AG04450 (cell line): ENCODE measurements around the gene EPAS1. TPM values are rescaled to one million over a fixed set of nuclear protein-coding genes. Genes with fewer than 3 reads are reported as not detected.

Experiments used
- CTCF ChIA-PET: fragments of 300-600, 350-600 bp; formaldehyde crosslinking; extraction: SDS; loops from one replicate; lab custom pipeline; 2022; ENCODE audit warnings: antibody characterized with exemption, inconsistent platforms; lab: Charles Lee
- POLR2A ChIA-PET: fragments of 350-600 bp; formaldehyde crosslinking; extraction: SDS; loops from one replicate; lab custom pipeline; 2021; ENCODE audit warnings: antibody characterized with exemption, inconsistent platforms; lab: Yijun Ruan, JAX
- DNase-seq: peaks from one replicate; pipeline ENCODE4 v3.0.0-alpha.2; 2011; ENCODE audit warnings: low read depth, low spot score
- H3K27ac ChIP-seq: one replicate; pipeline ENCODE4 v1.5.1; 2012; ENCODE audit warnings: low read depth, low read length, control low read depth
- H3K27me3 ChIP-seq: one replicate; pipeline ENCODE4 v1.6.0; 2012; ENCODE audit warnings: low read length; ENCODE audit not compliant: control insufficient read depth, insufficient read depth
- H3K4me3 ChIP-seq: 2 replicates; pipeline ENCODE4 v1.5.1; 2011; ENCODE audit warnings: mild to moderate bottlenecking, low read depth, low read length, control low read depth
- H3K9me3 ChIP-seq: 2 replicates; pipeline ENCODE4 v1.5.1; 2012; ENCODE audit warnings: low read length; ENCODE audit not compliant: control insufficient read depth, insufficient read depth
- CTCF ChIP-seq: IDR thresholded peaks from 2 replicates; pipeline ENCODE4 v1.5.1; 2011; ENCODE audit warnings: low read depth, low read length, control low read depth, inconsistent platforms
- polyA plus RNA-seq: library from polyadenylated mRNA; depleted of rRNA; stranded (reverse); fragments of >200 nt; gene quantifications from 2 replicates; pipeline ENCODE4 v1.2.3, GENCODE V29; 2011

EPAS1 gene
- polyA plus RNA-seq, 1 experiment, result 506 TPM

GRCh38 chr2:46380038-46380940 is 83.1 kb downstream of the EPAS1 start:
- no peaks in the 10 kb centered on the region for H3K27me3 ChIP-seq
- ChIA-PET CTCF (interaction anchor here (1.2 kb wide), 1 partner anchor 14 kb away, joined by 7 read pairs; no protein-coding TSS in a partner anchor), POLR2A (no interaction called here)
- TF ChIP-seq CTCF, result no peak
- no peaks in the 10 kb centered on the region for H3K9me3 ChIP-seq
- no peak for DNase-seq
- H3K27ac ChIP-seq, result no peak overlapping the region
- H3K4me3 ChIP-seq, result no peak overlapping the region

DNA sequence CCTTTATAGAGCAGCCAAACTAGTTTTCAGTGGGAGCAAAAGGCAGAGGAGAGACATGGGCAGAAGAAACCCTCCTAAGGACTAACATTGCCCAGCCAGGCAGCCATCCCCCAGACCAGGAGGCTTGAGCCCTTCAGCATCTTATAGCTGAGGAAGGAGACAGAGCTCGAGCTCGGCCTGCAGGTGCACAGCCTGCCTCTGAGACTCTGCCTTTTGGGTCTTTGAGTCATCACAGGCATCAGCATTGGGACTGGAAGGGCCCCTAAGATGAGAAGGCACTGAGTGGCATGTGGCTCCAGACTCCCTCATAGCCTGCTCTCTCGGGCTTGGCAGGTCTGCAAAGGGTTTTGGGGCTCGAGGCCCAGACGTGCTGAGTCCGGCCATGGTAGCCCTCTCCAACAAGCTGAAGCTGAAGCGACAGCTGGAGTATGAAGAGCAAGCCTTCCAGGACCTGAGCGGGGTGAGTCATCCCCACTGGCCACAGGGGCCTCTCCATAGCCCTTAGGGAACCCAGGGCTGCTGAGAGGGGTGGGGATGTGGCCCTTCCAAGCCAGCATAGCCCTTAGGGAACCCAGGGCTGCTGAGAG is 84.1 kb downstream of the EPAS1 start:
- Histone ChIP-seq H3K9me3 (no peaks in the 10 kb centered on the region; the same call in 1 of the 2 replicates), H3K27me3 (no peaks in the 10 kb centered on the region), H3K27ac (peak overlapping the region; percentile 21), H3K4me3 (no peak overlapping the region)
- ChIA-PET CTCF (no interaction called here), POLR2A (no interaction called here)
- TF ChIP-seq CTCF, result no peak
- no peak for DNase-seq

GRCh38 chr2:46381871-46382270 is 84.7 kb downstream of the EPAS1 start:
- Histone ChIP-seq H3K27me3 (no peaks in the 10 kb centered on the region), H3K4me3 (no peak overlapping the region), H3K27ac (no peak overlapping the region), H3K9me3 (no peaks in the 10 kb centered on the region; the same call in 1 of the 2 replicates)
- ChIA-PET POLR2A (no interaction called here), CTCF (no interaction called here)
- no peak for DNase-seq
- no peak for TF ChIP-seq CTCF

GRCh38 chr2:46382331-46383112 is 85.3 kb downstream of the EPAS1 start:
- no peak overlapping the region for H3K4me3 ChIP-seq
- POLR2A ChIA-PET, result no interaction called here
- H3K27ac ChIP-seq, result peak overlapping the region; percentile 11
- no peak for TF ChIP-seq CTCF
- no peaks in the 10 kb centered on the region for H3K27me3 ChIP-seq
- DNase-seq, result no peak
- no peaks in the 10 kb centered on the region; the same call in 1 of the 2 replicates for H3K9me3 ChIP-seq
- CTCF ChIA-PET, result no interaction called here

DNA sequence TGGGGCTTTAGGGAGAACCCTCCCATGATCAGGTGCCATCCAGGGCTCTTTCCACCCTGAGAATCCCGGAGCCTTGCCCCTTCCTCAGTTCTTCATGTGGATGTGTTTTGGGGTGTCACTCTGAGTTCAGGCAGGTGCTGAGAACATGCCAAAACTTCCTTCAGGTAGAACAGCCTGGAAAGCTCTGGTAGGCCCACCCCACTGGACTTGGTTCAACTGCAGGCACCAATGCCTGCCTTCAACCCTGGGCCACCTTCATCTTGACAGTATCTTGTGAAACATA is 85.8 kb downstream of the EPAS1 start:
- Histone ChIP-seq H3K27me3 (no peaks in the 10 kb centered on the region), H3K4me3 (no peak overlapping the region), H3K9me3 (no peaks in the 10 kb centered on the region; the same call in 1 of the 2 replicates), H3K27ac (no peak overlapping the region)
- DNase-seq, result no peak
- ChIA-PET POLR2A (no interaction called here), CTCF (no interaction called here)
- no peak for TF ChIP-seq CTCF
